ENCODE measurements around the gene ARHGAP6.

ARHGAP6 gene

DNA sequence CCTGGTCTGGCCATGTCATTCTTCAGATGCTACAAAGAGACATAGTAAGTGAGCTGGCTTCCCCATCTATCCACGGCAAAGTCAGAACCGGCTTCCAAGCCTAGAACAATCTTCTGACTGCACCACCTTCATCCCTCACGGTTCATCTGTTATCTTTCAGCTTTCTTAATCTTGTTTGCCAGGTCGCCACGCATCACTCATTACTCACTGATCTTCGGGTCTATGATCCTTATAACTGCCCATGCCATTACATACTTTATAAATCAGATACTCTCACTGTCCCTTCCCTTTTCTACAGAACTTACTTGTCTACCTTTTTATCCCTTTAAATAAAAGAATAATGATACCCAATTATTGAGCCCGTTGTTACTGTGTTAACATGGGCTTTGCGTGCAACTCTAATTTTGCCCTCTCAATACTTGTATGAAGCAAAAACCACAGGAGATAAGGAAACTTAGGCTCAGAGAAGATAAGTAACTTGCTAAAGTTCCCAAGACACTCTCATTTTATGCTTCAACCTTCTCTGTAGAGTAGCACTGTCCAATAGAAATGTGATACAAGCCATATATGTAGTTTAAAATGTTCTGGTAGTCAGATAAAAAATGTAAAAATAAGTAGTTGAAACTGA lies 200.8 kb downstream of the ARHGAP6 start:
- no peak for TF ChIP-seq CTCF (IDR thresholded peaks at IDR 0.05; ENCODE audit: control insufficient read depth, extremely low read depth, insufficient read depth)
- no peak overlapping the region for H3K4me3 ChIP-seq (ENCODE audit: low read depth, low read length)
- DNase-seq (ENCODE audit: low read depth): no peak

DNA sequence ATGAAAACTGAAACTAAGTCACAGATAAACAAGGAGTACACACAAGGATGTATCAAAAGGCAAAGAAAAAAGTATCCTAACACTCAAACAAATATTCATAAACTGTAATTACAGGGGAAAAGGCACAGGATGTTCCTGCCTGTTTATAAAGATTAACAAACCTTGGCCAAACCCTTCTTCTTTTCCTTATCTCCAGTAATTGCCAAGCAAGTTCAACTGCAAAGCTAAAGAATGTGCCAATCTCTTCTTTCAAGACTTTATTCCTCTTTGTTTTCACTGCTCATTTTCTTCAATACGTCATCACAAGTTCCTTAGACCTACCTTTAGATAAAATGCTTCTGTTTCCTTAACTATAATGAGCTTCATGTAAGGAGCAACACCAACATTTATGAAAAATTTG lies 201.3 kb downstream of the ARHGAP6 start:
- H3K4me3 ChIP-seq (ENCODE audit: low read depth, low read length): no peak overlapping the region
- DNase-seq (ENCODE audit: low read depth): peak; percentile 90
- no peak for TF ChIP-seq CTCF (IDR thresholded peaks at IDR 0.05; ENCODE audit: control insufficient read depth, extremely low read depth, insufficient read depth)

DNA sequence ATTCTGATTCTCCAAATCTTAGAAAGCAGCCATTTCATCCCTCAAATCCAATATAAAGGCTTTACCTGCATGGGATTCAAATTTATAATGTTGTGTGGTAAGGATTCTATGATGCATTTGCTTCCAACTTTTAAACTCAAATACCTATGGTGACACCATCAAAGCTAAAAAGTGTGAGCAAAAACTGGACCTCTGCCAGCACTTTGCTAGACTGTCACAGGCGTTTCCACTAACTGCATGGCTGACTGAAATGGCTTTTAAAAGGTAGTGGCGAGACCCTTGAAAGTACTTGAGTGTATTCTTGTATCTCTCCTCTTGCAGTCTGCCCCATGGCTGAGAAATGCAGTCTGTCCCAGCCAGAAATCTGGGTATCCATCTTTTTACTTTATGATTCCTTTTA lies 203.1 kb downstream of the ARHGAP6 start:
- DNase-seq (ENCODE audit: low read depth): no peak
- TF ChIP-seq CTCF (IDR thresholded peaks at IDR 0.05; ENCODE audit: control insufficient read depth, extremely low read depth, insufficient read depth): no peak
- no peak overlapping the region for H3K4me3 ChIP-seq (ENCODE audit: low read depth, low read length)

GRCh38 chrX:11462136-11462535 lies 203.6 kb downstream of the ARHGAP6 start:
- H3K4me3 ChIP-seq (ENCODE audit: low read depth, low read length): no peak overlapping the region
- no peak for TF ChIP-seq CTCF (IDR thresholded peaks at IDR 0.05; ENCODE audit: control insufficient read depth, extremely low read depth, insufficient read depth)
- no peak for DNase-seq (ENCODE audit: low read depth)

- DNase-seq (ENCODE audit: low read depth): no peak
- H3K4me3 ChIP-seq (ENCODE audit: low read depth, low read length): no peak overlapping the region
- no peak for TF ChIP-seq CTCF (IDR thresholded peaks at IDR 0.05; ENCODE audit: control insufficient read depth, extremely low read depth, insufficient read depth)
Measured at GRCh38 chrX:11461201-11462001, 204.3 kb downstream of the ARHGAP6 start.

GRCh38 chrX:11460347-11460746 lies 205.4 kb downstream of the ARHGAP6 start:
- H3K4me3 ChIP-seq (ENCODE audit: low read depth, low read length): no peak overlapping the region
- TF ChIP-seq CTCF (IDR thresholded peaks at IDR 0.05; ENCODE audit: control insufficient read depth, extremely low read depth, insufficient read depth): peak; percentile 15; the same call in 1 of the 2 replicates
- no peak for DNase-seq (ENCODE audit: low read depth)
